HepG2 (cell line): ENCODE data around the gene CCL2. TPM values are rescaled to one million over a fixed set of nuclear protein-coding genes. Genes with fewer than 3 reads are reported as not detected.
A peak's percentile ranks its signal among the peaks of the same experiment; 100 is the strongest.

Experiments
- ATAC-seq: fragments of 200-7000 bp; cut with Tn5 transposase; 3 replicates; pipeline ENCODE4 v1.9.1; 2020; ENCODE audit warnings: mild to moderate bottlenecking, moderate library complexity
- BruUV-seq: library from RNA; stranded (reverse); fragments of 400-500 nt; replicated peaks from 2 replicates; lab custom pipeline; 2021; lab: Mats Ljungman, UMichigan
- CTCF ChIA-PET: fragments of 300-600 bp; formaldehyde crosslinking; extraction: SDS; loops from one replicate; lab custom pipeline; 2021; ENCODE audit warnings: low total read pairs, inconsistent platforms, low intra/inter-chr PET ratio; lab: Yijun Ruan, JAX
- POLR2A ChIA-PET: fragments of 350-600 bp; sonication (Branson Sonifier 250); formaldehyde crosslinking; loops from one replicate; lab custom pipeline; 2020; ENCODE audit warnings: antibody characterized with exemption, inconsistent platforms; lab: Yijun Ruan, JAX
- DNase-seq: peaks from one replicate; pipeline ENCODE4 v3.0.0-alpha.2; 2015; ENCODE audit warnings: low spot score
- FAIRE-seq: peaks from 3 replicates; lab custom pipeline; 2011; peaks lifted over from hg19 to GRCh38; lab: Jason Lieb, UNC
- H2AFZ ChIP-seq: one replicate; pipeline ENCODE4 v1.6.1; 2011; ENCODE audit warnings: low read length, inconsistent platforms
- H3K27ac ChIP-seq: fragments of 300-600 bp; 3 replicates; pipeline ENCODE4 v1.8.0; 2011; ENCODE audit warnings: mixed run types, mild to moderate bottlenecking, mixed read lengths, low read length, inconsistent platforms; ENCODE audit not compliant: insufficient read depth; ENCODE audit errors: extremely low read length
- H3K27me3 ChIP-seq, 2 experiments: fragments of 200-600 bp in 1 of 2; 2 replicates in 1 of 2; 3 replicates in 1 of 2; pipeline versions ENCODE4 v1.6.0 to v1.8.0; 2011; ENCODE audit warnings: low read length in 2 of 2, mild to moderate bottlenecking in 2 of 2, moderate library complexity in 2 of 2, inconsistent platforms in 1 of 2; ENCODE audit not compliant: insufficient read depth in 2 of 2, control insufficient read depth in 1 of 2
- H3K36me3 ChIP-seq, 2 experiments: fragments of 200-600 bp in 1 of 2; replicated peaks in 1 of 2; 2 replicates in 1 of 2; 3 replicates in 1 of 2; pipeline versions ENCODE4 v1.5.1 to v1.8.0; 2011; ENCODE audit warnings: low read length in 2 of 2, inconsistent platforms in 1 of 2; ENCODE audit not compliant: insufficient read depth in 2 of 2, control insufficient read depth in 1 of 2
- H3K4me1 ChIP-seq: 2 replicates; pipeline ENCODE4 v1.5.1; 2012; ENCODE audit warnings: low read length, inconsistent platforms; ENCODE audit not compliant: insufficient read depth
- H3K4me2 ChIP-seq: 2 replicates; pipeline ENCODE4 v1.6.0; 2011; ENCODE audit warnings: low read depth, low read length, inconsistent platforms
- H3K4me3 ChIP-seq, 3 experiments: fragments of 200-600 bp in 1 of 3; sonication (generic), shearing (Covaris generic) in 1 of 3; replicated peaks in 1 of 3; 2 replicates each; pipeline ENCODE4 v1.5.1; 2011 to 2016; ENCODE audit warnings: low read length in 3 of 3, inconsistent platforms in 2 of 3, low read depth in 2 of 3, mild to moderate bottlenecking in 2 of 3, control low read depth in 1 of 3, mixed read lengths in 1 of 3; ENCODE audit not compliant: insufficient read depth in 1 of 3
- H3K79me2 ChIP-seq: one replicate; pipeline ENCODE4 v1.6.1; 2011; ENCODE audit warnings: low read length, inconsistent platforms; ENCODE audit not compliant: insufficient read depth
- H3K9ac ChIP-seq: 2 replicates; pipeline ENCODE4 v1.6.0; 2011; ENCODE audit warnings: mild to moderate bottlenecking, low read depth, low read length, inconsistent platforms; ENCODE audit not compliant: insufficient read depth
- H3K9me3 ChIP-seq: 2 replicates; pipeline ENCODE4 v1.5.1; 2012; ENCODE audit warnings: mild to moderate bottlenecking, low read length
- H4K20me1 ChIP-seq: 2 replicates; pipeline ENCODE4 v1.6.0; 2011; ENCODE audit warnings: inconsistent platforms, mild to moderate bottlenecking, low read length, moderate library complexity; ENCODE audit not compliant: insufficient read depth
- CEBPB ChIP-seq: IDR thresholded peaks from 2 replicates; pipeline ENCODE4 v1.6.1; 2011; ENCODE audit warnings: low read depth, low read length, improper control_type of control experiment, borderline replicate concordance
- XBP1 ChIP-seq: sonication (generic); formaldehyde crosslinking; IDR thresholded peaks from 2 replicates; pipeline ENCODE4 v1.5.0; 2020; ENCODE audit warnings: missing genetic modification reagents
- ZMYM4 ChIP-seq: sonication (generic); formaldehyde crosslinking; IDR thresholded peaks from 2 replicates; pipeline ENCODE4 v1.8.1; 2023; ENCODE audit warnings: mild to moderate bottlenecking, missing genetic modification reagents
- ZXDC ChIP-seq: sonication (generic); formaldehyde crosslinking; IDR thresholded peaks from 2 replicates; pipeline ENCODE4 v1.5.0; 2020; ENCODE audit warnings: mild to moderate bottlenecking, missing genetic modification reagents
- WGBS: methylation state at CpG from one replicate; pipeline ENCODE4 v1.1.6; 2017; ENCODE audit warnings: low lambda C conversion rate; 5-methylcytosine and 5-hydroxymethylcytosine counted together
- in situ Hi-C: cut with HindIII; loops from 2 replicates; pipeline ENCODE4 v1.10.0; 2017; ENCODE audit warnings: low pct_unique_long_range_greater_than_20kb; ENCODE audit not compliant: extremely low pct_ligation_motif_present
- intact Hi-C: fragments of 100-400 bp; cut with micrococcal nuclease; formaldehyde crosslinking; loops from one replicate; pipeline ENCODE4 v1.10.0; 2022; ENCODE audit not compliant: unreplicated experiment
- polyA plus RNA-seq, 8 experiments: library from polyadenylated mRNA; depleted of rRNA in 3 of 8; stranded (reverse) in 7 of 8; unstranded in 1 of 8; fragments of >200 nt; fragmentation: Illumina TruSeq in 4 of 8; extraction: Trizol in 4 of 8; gene quantifications; 2 replicates each; pipeline versions ENCODE4 v1.2.1 to v1.2.3, GENCODE V29; 2011 to 2016; ENCODE audit warnings: low read depth in 4 of 8, missing spikeins in 1 of 8, mixed read lengths in 1 of 8; ENCODE audit not compliant: insufficient read depth in 1 of 8
- total RNA-seq, 5 experiments: library from RNA; depleted of rRNA; stranded (reverse); fragments of >200 nt; fragmentation: Illumina TruSeq; extraction: Trizol; gene quantifications; 2 replicates each; pipeline ENCODE4 v1.2.3, GENCODE V29; 2016; ENCODE audit warnings: low read depth in 1 of 5

Gene CCL2
- total and polyA plus RNA-seq, 2 of the 13 experiments (the other 11 are each of a cell fraction or from before 2014, with no cell fraction given): not detected

- TF ChIP-seq ZXDC: no peak
Measured at GRCh38 chr17:34260861-34261260, 5.8 kb downstream of the CCL2 start (continued).

- no peak for DNase-seq
- no peaks in the 10 kb centered on the region for H3K36me3 ChIP-seq
- no peak overlapping the region for H3K9ac ChIP-seq
- no peak overlapping the region for H3K4me3 ChIP-seq
- WGBS: 55% methylated on average over 5 of the region's 5 CpGs
- intact Hi-C loops: no loop called here
- H3K79me2 ChIP-seq: no peaks in the 10 kb centered on the region
- no peaks in the 10 kb centered on the region for H4K20me1 ChIP-seq
- FAIRE-seq: no peak
- ChIA-PET CTCF (no interaction called here), POLR2A (no interaction called here)
- H3K27me3 ChIP-seq: no peaks in the 10 kb centered on the region
- no TSS peak for BruUV-seq
- H3K4me1 ChIP-seq: no peaks in the 10 kb centered on the region
- ATAC-seq: no peak
- in situ Hi-C loops: no loop called here
- no peak overlapping the region for H2AFZ ChIP-seq
- H3K4me2 ChIP-seq: no peak overlapping the region
- TF ChIP-seq ZMYM4 (CRISPR knock-in tag): no peak
- 0 out of 2 replicates have a peak, but pooled peaks have one; percentile 29 for TF ChIP-seq CEBPB
- TF ChIP-seq XBP1: no peak
- H3K9me3 ChIP-seq: no peaks in the 10 kb centered on the region
- no peak overlapping the region for H3K27ac ChIP-seq
Measured at GRCh38 chr17:34261568-34262337, 6.7 kb downstream of the CCL2 start.
